Measurements from ENCODE around the gene ANKS3.

ANKS3 gene

GRCh38 chr16:4723071-4723767 is 10.9 kb downstream of the ANKS3 start:
- TF ChIP-seq CTCF (conservative IDR thresholded peaks at IDR 0.05; ENCODE audit: low read depth), result no peak
- ChIA-PET CTCF (no interaction called here), POLR2A (ENCODE audit: low non-redundant PET) (no interaction called here)
- DNase-seq (ENCODE audit: low spot score), result no peak
- H3K27ac ChIP-seq, result no peak overlapping the region

- no peak for DNase-seq (ENCODE audit: low spot score)
- POLR2A ChIA-PET (ENCODE audit: low non-redundant PET), result no interaction called here
- no peak for TF ChIP-seq CTCF (conservative IDR thresholded peaks at IDR 0.05; ENCODE audit: low read depth)
- peak overlapping the region; percentile 55 for H3K27ac ChIP-seq
- CTCF ChIA-PET, result no interaction called here
These were observed 15.6 kb downstream of the ANKS3 start for GRCh38 chr16:4718466-4718865.

- H3K27ac ChIP-seq, result no peak overlapping the region
- ChIA-PET CTCF (no interaction called here), POLR2A (ENCODE audit: low non-redundant PET) (interaction anchor here (0.7 kb wide), 1 partner anchor 18 kb away, joined by 6 read pairs; no protein-coding TSS in a partner anchor)
- DNase-seq (ENCODE audit: low spot score), result no peak
- no peak for TF ChIP-seq CTCF (conservative IDR thresholded peaks at IDR 0.05; ENCODE audit: low read depth)
These were observed 19.1 kb downstream of the ANKS3 start for GRCh38 chr16:4714996-4715395.

GRCh38 chr16:4713663-4714501 is 20.2 kb downstream of the ANKS3 start:
- no peak overlapping the region for H3K27ac ChIP-seq
- no peak for DNase-seq (ENCODE audit: low spot score)
- ChIA-PET CTCF (interaction anchor here (0.9 kb wide), 1 partner anchor 18 kb away, joined by 5 read pairs; no protein-coding TSS in a partner anchor), POLR2A (ENCODE audit: low non-redundant PET) (no interaction called here)
- no peak for TF ChIP-seq CTCF (conservative IDR thresholded peaks at IDR 0.05; ENCODE audit: low read depth)

GRCh38 chr16:4709481-4709880 is 24.6 kb downstream of the ANKS3 start:
- no peak overlapping the region for H3K27ac ChIP-seq
- CTCF ChIA-PET, result no interaction called here
- DNase-seq (ENCODE audit: low spot score), result no peak
- no peak for TF ChIP-seq CTCF (conservative IDR thresholded peaks at IDR 0.05; ENCODE audit: low read depth)
- POLR2A ChIA-PET (ENCODE audit: low non-redundant PET), result no interaction called here

GRCh38 chr16:4706871-4707270 is 27.2 kb downstream of the ANKS3 start:
- ChIA-PET CTCF (no interaction called here), POLR2A (ENCODE audit: low non-redundant PET) (interaction anchor here (0.7 kb wide), 1 partner anchor 236 kb away, joined by 5 read pairs; no protein-coding TSS in a partner anchor)
- DNase-seq (ENCODE audit: low spot score), result no peak
- no peak overlapping the region for H3K27ac ChIP-seq
- no peak for TF ChIP-seq CTCF (conservative IDR thresholded peaks at IDR 0.05; ENCODE audit: low read depth)
